ENCODE data around the gene FAM3A. TPM values are rescaled to one million over a fixed set of nuclear protein-coding genes. Genes with fewer than 3 reads are reported as not detected.
A peak's percentile ranks its signal among the peaks of the same experiment; 100 is the strongest.

FAM3A gene
- total RNA-seq, 1 donor from 2014 or later, result 4.5 TPM

- Histone ChIP-seq H3K27me3 (no peaks in the 10 kb centered on the region), H3K9ac (no peak overlapping the region), H3K4me2 (no peak overlapping the region), H3K4me3 (no peak overlapping the region), H2AFZ (replicated peaks) (no peak overlapping the region), H3F3A (ENCODE audit: low read depth) (peaks cover 3% of the 10 kb centered on the region), H3K9me3 (ENCODE audit: low read depth) (no peaks in the 10 kb centered on the region), H4K20me1 (ENCODE audit: low read depth) (no peaks in the 10 kb centered on the region), H3K27ac (no peak overlapping the region), H3K79me2 (ENCODE audit: low read depth) (no peaks in the 10 kb centered on the region), H3K4me1 (no peaks in the 10 kb centered on the region), H3K36me3 (no peaks in the 10 kb centered on the region)
- Mint-ChIP-seq H3K27ac (no peak overlapping the region), H3K9me3 (peaks cover 25% of the 10 kb centered on the region), H3K4me1 (peaks cover 5% of the 10 kb centered on the region), H3K4me3 (no peak overlapping the region), H3K27me3 (ENCODE audit: insufficient read depth, low read depth) (peaks cover 6% of the 10 kb centered on the region), H3K36me3 (no peaks in the 10 kb centered on the region)
- DNase-seq (ENCODE audit: low spot score), result no peak
- TF ChIP-seq EZH2phosphoT487 (IDR thresholded peaks at IDR 0.05) (no peak), CTCF (IDR thresholded peaks at IDR 0.05) (no peak), EZH2 (IDR thresholded peaks at IDR 0.05) (no peak)
These were observed 34.0 kb downstream of the FAM3A start for GRCh38 chrX:154481911-154482601.

- Mint-ChIP-seq H3K4me1 (peaks cover 5% of the 10 kb centered on the region), H3K36me3 (peaks cover 4% of the 10 kb centered on the region), H3K27me3 (ENCODE audit: insufficient read depth, low read depth) (peaks cover 6% of the 10 kb centered on the region), H3K9me3 (peaks cover 28% of the 10 kb centered on the region), H3K27ac (peak overlapping the region; percentile 91), H3K4me3 (no peak overlapping the region)
- Histone ChIP-seq H3K4me1 (no peaks in the 10 kb centered on the region), H3K36me3 (no peaks in the 10 kb centered on the region), H3F3A (ENCODE audit: low read depth) (no peaks in the 10 kb centered on the region), H3K27ac (no peak overlapping the region), H3K4me2 (no peak overlapping the region), H3K9ac (no peak overlapping the region), H3K79me2 (ENCODE audit: low read depth) (no peaks in the 10 kb centered on the region), H4K20me1 (ENCODE audit: low read depth) (no peaks in the 10 kb centered on the region), H3K4me3 (no peak overlapping the region), H2AFZ (replicated peaks) (no peak overlapping the region), H3K27me3 (no peaks in the 10 kb centered on the region), H3K9me3 (ENCODE audit: low read depth) (no peaks in the 10 kb centered on the region)
- TF ChIP-seq EZH2phosphoT487 (IDR thresholded peaks at IDR 0.05) (no peak), EZH2 (IDR thresholded peaks at IDR 0.05) (no peak), CTCF (IDR thresholded peaks at IDR 0.05) (no peak)
- no peak for DNase-seq (ENCODE audit: low spot score)
These were observed 34.8 kb downstream of the FAM3A start for GRCh38 chrX:154481195-154481594.

GRCh38 chrX:154478728-154479622 is 37.1 kb downstream of the FAM3A start, which contains the start of gene LAGE3:
LAGE3 (minus strand) TSS chrX:154479281; CDS start chrX:154478915, 366 bp downstream.
- no peaks in the 10 kb centered on the region for H3K9me3 ChIP-seq (ENCODE audit: low read depth)
- H2AFZ ChIP-seq (replicated peaks), result no peak within 1 kb of the TSS
- TF ChIP-seq EZH2phosphoT487 (IDR thresholded peaks at IDR 0.05) (no peak), EZH2 (IDR thresholded peaks at IDR 0.05) (no peak), CTCF (IDR thresholded peaks at IDR 0.05) (no peak)
- DNase-seq (ENCODE audit: low spot score), result peak; percentile 92
- no peaks in the 10 kb centered on the region for H3K27me3 ChIP-seq
- H4K20me1 ChIP-seq (ENCODE audit: low read depth), result no peaks in the 10 kb centered on the region
- Mint-ChIP-seq H3K27me3 (ENCODE audit: insufficient read depth, low read depth) (peaks cover 9% of the 10 kb centered on the region), H3K9me3 (peaks cover 35% of the 10 kb centered on the region), H3K4me1 (peaks cover 5% of the 10 kb centered on the region), H3K4me3 (peak within 1 kb of the TSS; percentile 89), H3K27ac (no peak within 1 kb of the TSS), H3K36me3 (peaks cover 8% of the 10 kb centered on the region)
- H3K4me2 ChIP-seq, result peak within 1 kb of the TSS; percentile 72
- H3F3A ChIP-seq (ENCODE audit: low read depth), result no peaks in the 10 kb centered on the region
- H3K4me3 ChIP-seq, result peak within 1 kb of the TSS; percentile 51
- no peak within 1 kb of the TSS for H3K27ac ChIP-seq
- H3K9ac ChIP-seq, result no peak within 1 kb of the TSS
- no peaks in the 10 kb centered on the region for H3K4me1 ChIP-seq
- no peaks in the 10 kb centered on the region for H3K79me2 ChIP-seq (ENCODE audit: low read depth)
- no peaks in the 10 kb centered on the region for H3K36me3 ChIP-seq

Measured in neural progenitor cell (in vitro differentiated cells).